WTC11 (cell line): ENCODE measurements around the gene ZDHHC11.
"Not testable (repeated sequence)": the region's sequence is repeated elsewhere in the genome, so short reads cannot be mapped to it uniquely, and the experiment has no call there.

Experiments
- CTCF ChIP-seq: fragments of 200-600 bp; IDR thresholded peaks from 2 replicates; pipeline ENCODE4 v1.8.0; 2022; ENCODE audit warnings: antibody characterized with exemption
- E2F4 ChIP-seq: sonication (generic); formaldehyde crosslinking; IDR thresholded peaks from 2 replicates; pipeline ENCODE4 v1.8.1; 2022; ENCODE audit warnings: low read depth, mild to moderate bottlenecking, moderate library complexity, missing genetic modification reagents, borderline replicate concordance
- ELF4 ChIP-seq: sonication (generic); formaldehyde crosslinking; IDR thresholded peaks from 2 replicates; pipeline ENCODE4 v1.8.1; 2022; ENCODE audit warnings: low read depth, mild to moderate bottlenecking, moderate library complexity, missing genetic modification reagents
- SMAD4 ChIP-seq: sonication (generic); formaldehyde crosslinking; IDR thresholded peaks from 2 replicates; pipeline ENCODE4 v1.8.0; 2022; ENCODE audit warnings: mild to moderate bottlenecking, missing genetic modification reagents
- SP1 ChIP-seq: sonication (generic); formaldehyde crosslinking; conservative IDR thresholded peaks from 2 replicates; pipeline ENCODE4 v1.8.1; 2022; ENCODE audit warnings: missing genetic modification reagents
- TP53 ChIP-seq: sonication (generic); formaldehyde crosslinking; IDR thresholded peaks from 2 replicates; pipeline ENCODE4 v1.8.1; 2023; ENCODE audit warnings: mild to moderate bottlenecking, missing genetic modification reagents
- ZNF121 ChIP-seq: sonication (generic); formaldehyde crosslinking; IDR thresholded peaks from 2 replicates; pipeline ENCODE4 v1.8.0; 2023; ENCODE audit warnings: missing genetic modification reagents

GRCh38 chr5:787857-788233, 62.9 kb downstream of the ZDHHC11 start:
- TF ChIP-seq ZNF121 (CRISPR knock-in tag); SP1 (CRISPR knock-in tag); CTCF; TP53 (CRISPR knock-in tag); SMAD4 (CRISPR knock-in tag); E2F4 (CRISPR knock-in tag); ELF4 (CRISPR knock-in tag): not testable (repeated sequence)
